HG03066 (cell line): Measurements from ENCODE around the gene ATG13.

Source experiments
- ATAC-seq: cut with Tn5 transposase; IDR thresholded peaks from one replicate; pipeline ENCODE4 v1.9.1; 2021; ENCODE audit warnings: low read depth; ENCODE audit not compliant: unreplicated experiment

The ATG13 gene

DNA sequence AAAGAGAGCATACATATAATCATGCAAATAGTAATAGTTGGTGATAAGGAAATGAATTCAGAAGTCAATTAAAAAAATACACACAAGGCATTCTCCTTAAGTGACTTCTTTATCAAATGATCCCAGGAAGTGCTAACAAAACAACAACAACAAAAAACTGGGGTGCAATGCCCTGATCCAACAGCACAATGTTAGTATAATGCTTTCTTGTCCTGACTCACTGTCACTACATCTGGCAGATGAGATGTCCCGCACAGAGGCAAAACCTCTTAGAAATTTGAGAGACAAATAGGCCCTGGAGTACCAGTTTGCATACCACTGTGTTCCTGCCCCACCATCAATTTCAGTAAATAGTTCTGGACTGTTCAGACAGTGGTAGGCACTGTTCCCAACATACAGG is 12.6 kb upstream of the ATG13 start:
- no peak for ATAC-seq

DNA sequence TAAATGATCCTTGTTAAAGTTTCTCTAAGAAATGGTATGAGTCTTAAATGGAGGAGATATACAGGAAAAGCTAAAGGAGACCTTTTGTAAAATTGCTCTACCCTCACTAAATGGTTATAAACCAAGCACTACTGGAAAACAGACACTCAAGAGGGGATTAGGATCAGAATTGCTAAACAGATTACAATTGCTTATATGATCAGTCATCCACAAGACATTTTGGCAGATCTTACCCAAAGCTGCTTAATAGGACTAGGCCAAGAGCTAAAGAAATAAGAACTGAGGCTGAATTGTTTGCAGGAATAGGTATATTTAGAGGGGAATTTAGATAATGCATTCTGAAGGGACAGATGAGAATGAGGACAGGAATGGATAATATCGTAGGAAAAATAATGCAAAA is 9.8 kb upstream of the ATG13 start:
- ATAC-seq = no peak

DNA sequence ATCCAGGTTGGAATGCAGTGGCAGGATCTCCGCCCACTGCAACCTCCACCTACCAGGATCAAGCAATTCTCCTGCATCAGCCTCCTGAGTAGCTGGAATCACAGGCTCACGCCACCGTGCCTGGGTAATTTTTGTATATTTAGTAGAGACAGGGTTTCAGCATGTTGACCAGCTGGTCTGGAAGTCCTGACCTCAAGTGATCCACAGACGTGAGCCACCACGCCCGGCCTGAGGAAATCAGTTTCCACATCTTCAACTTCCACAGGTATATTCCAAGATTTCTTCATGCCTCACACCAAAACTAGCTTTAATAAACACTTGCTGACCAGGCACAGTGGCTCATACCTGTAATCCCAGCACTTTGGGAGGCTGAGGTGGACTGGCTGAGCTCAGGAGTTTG is 8.0 kb upstream of the ATG13 start:
- ATAC-seq = no peak

DNA sequence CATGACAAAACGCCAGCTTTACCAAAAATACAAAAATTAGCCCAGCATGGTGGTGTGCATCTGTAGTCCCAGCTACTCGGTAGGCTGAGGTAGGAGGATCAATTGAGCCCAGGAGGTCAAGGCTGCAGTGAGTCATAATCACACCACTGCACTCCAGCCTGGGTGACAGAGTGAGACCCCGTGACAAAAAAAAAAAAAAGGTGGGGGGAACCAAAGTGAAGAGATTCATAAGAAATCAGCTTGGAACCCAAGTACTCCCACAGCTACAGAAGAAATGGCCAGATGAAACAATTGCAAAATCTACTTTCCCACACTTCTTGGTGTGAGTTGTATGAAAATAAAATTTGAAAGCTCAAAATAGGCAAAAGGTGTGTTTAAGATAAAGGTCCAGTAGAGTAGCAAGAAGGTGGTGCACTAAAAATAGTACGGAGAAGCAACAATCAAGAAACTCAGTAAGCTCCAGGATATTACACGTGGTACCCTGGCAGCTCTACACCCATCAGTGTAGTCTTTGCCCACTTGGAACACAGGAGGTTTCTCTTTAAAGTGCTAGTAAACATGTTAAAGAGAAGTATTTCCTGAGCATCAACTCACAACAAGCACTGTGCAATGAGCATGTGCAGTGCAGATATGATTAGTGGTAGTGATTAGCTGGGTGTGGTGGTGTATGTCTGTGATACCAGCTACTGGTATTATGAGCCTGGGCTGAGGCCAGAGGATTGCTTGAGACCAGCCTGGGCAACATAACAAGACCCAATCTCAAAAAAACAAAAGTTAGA is 5.6 kb upstream of the ATG13 start:
- no peak for ATAC-seq

DNA sequence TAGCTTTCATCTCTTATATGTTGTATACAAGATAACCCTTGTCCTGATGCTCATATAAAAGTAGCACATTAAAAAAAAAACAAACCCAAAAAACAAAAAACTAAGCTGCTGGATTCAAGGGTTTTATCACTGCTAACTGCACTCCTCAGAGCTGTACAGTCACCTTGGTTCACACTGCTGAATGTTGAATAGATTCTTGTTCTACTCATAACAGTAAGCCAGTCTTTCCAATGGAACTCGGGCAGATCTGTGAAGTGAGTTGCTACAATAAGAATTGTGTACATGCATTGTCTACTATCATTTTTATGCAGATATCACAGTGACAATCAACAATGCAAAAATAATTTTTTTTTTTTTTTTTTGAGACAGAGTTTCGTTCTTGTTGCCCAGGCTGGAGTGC is 5.0 kb upstream of the ATG13 start:
- no peak for ATAC-seq

DNA sequence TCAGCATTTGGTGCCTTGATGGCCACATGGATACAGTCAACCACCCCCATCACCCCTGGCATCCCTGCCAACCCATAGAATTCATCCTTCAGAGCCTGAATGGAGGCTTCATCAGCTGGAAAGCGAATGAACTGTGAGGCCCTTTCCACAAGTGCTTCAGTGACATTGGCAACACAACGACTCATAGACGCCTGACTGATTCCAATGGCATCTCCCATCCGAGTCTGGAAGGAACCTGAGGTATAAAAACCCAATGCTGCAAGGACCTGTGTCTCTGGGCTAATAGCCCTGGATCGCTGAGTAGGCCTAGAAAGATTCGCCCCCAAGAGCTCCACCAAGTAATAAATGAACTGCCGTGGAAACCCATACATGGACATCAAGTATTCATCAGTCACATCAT is 1.6 kb upstream of the ATG13 start:
- ATAC-seq = no peak

DNA sequence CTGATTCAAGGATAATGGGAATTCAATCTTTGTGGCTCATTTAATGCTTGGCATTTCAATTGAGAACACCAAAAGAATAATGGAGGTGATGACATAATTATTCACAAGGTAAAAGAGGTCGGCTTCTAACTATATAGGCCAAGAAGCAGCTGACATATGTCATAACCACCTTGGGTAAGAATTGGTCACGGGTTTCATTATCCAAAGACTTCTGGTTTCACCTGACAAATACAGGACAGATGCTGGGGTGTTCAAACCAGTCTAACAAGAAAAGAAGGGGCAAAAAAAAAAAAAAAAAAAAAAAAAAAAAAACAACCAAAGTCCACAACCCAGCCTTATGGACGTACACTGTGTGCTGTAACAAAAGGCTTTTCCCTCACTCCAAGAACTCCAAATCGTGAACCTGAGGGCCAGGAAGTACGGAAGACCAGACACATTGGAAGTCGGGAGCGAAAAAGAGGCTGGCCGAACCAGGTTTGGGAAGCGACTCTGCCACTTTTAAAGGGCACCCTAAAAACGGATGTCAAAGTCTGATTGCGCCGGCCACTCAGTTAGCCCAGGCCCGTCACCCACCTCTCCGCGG is 711 bp upstream of the ATG13 start:
- ATAC-seq = no peak

DNA sequence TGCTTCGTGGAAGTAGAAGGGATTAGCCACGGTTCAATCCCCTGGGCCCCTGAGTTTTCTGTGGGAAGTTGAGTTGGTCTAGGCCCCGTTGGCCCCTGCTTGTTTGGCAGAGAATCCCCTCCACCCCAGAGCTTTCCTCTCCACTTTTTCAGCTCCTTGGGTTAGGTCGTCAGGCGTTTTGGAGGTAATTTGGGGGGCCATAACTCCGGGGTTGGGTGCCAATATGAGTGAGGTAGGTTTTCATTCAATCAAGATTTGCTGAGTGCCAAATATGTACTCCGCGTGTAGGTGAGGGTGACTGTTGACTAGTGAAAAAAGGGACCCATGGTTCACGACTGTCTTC is 590 bp downstream of the ATG13 start:
- ATAC-seq = no peak

DNA sequence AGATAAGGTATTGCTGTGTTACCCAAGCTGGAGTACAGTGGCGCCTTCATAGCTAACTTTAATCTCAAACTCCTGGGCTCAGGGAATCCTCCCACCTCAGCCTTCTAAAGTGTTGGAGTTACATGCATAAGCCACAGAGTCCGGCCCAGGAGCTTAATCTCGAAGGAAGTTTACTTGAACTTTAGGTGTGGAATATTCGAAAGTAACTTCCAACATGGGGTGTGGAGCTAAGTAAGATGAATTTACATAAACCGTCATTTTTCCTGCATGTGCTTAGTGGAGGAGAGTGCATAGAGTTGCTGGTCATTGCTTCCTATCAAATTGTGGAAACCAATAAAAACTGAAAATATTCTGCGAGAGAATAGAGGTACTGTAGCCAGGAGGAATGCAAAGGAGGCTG is 1.5 kb downstream of the ATG13 start:
- ATAC-seq = no peak

DNA sequence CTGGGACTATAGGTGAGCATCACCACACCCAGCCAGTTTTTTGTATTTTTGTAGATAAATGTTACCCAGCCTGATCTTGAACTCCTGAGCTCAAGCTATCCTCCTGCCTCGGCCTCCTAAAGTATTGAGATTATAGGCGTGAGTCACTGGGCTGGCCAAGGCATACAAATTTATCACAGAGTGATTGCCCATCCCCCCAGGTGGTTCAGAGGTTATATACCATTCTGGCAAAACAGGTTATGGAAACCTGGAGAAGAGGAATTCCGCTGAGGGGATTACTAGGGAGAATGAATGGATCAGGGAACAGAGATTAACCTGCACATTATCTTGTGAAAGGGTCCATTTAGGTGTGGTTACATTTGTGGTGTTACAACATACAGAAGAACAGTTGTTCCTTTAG is 8.1 kb downstream of the ATG13 start:
- no peak for ATAC-seq

DNA sequence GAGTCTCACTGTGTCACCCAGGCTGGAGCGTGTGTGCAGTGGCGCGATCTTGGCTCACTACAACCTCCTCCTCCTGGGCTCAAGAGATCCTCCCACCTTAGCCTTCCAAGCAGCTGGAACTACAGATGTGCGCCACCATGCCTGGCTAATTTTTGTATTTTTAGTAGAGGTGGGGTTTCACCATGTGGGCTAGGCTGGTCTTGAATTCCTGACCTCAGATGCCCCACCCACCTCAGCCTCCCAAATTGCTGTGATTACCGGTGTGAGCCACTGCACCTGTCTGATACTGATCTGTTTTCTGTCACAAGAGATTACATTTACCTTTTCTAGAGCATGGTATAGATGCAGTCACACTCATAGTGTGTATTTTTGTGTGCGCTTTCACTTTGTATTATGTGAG is 11.6 kb downstream of the ATG13 start:
- no peak for ATAC-seq

DNA sequence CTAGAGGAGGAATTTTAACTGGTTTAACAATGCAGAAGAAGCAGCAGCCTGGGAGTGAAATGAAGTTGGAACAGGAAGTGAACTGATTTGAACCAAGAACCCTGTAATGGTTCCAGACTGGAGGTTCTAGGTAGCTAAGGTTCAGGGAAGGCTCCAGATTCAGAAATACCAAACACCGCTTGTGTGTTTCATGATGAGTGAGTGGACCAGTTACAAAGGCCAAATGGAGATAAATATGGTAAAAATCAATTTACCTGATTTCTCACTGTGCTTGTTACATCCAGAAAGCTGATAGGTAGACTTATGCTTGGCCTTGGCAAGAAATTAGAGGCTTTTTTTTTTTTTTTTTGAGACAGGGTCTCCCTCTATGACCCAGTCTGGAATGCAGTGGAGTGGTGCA is 12.9 kb downstream of the ATG13 start:
- no peak for ATAC-seq

DNA sequence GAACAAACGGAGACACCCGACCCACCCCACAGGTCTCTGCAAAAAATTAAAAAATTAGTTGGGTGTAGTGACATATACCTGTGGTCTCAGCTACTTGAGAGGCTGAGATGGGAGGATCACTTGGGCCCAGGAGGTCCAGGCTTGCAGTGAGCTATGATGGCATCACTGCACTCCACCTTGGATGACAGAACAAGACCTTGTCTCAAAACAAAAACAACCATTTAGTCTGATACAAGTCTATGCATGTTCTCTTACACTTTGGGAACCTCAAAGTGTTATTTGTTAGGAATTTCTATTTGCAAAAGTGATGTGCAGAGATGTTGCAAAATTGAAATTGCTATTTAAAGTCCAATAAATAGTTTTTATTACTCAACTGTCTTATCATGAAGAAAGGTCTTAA is 14.3 kb downstream of the ATG13 start:
- no peak for ATAC-seq

DNA sequence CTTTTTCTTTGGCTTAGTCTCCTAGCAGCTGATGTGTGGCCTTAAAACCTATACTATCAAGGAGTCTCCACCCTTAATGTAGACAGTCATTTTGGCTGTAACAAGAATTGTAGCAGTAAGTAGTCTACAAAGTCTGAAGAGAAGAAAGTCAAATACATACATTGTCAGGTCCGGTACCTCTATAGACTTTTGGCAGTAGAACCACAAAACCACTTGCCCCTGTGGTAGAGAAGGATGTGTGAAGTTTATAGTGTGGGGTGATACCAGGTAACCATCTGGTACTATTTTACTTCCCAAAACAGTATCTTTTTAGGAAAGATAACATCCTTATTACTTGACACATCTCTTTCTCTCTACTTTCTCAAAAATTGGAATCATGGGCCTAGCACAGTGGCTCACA is 15.1 kb downstream of the ATG13 start:
- no peak for ATAC-seq

DNA sequence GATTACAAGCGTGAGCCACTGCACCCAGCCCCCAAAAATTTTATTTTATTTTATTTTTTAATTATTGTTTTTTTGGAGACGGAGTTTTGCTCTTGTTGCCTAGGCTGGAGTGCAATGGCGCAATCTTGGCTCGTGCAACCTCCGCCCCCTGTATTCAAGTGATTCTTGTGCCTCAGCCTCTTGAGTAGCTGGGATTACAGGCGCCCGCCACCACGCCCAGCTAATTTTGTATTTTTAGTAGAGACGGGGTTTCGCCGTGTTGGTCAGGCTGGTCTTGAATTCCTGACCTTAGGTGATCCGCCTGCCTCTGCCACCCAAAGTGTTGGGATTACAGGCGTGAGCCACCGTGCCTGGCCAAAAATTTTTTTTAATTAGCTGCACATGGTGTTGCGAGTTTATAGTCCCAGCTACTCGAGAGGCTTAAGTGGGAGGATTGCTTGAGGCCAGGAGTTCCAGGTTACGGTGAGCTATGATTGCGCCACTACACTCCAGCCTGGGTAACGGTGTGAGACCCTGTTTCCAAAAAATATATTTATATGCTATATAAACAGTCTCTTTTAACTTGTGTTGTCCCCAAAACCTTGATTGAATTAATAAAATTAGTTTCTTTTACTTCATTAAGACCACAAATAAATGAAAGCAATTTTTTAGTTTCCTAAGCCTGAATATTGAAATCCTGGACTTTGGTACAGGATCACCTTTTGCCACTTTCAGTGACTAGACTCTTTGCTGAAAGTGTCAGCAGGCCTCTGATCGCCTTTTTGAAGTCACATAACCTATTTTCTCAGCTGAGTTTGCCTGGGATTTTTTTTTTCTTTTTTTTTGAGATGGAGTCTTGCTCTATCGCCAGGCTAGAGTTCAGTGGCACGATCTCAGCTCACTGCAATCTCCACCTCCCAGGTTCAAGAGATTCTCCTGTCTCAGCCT is 16.2 kb downstream of the ATG13 start:
- ATAC-seq = no peak

DNA sequence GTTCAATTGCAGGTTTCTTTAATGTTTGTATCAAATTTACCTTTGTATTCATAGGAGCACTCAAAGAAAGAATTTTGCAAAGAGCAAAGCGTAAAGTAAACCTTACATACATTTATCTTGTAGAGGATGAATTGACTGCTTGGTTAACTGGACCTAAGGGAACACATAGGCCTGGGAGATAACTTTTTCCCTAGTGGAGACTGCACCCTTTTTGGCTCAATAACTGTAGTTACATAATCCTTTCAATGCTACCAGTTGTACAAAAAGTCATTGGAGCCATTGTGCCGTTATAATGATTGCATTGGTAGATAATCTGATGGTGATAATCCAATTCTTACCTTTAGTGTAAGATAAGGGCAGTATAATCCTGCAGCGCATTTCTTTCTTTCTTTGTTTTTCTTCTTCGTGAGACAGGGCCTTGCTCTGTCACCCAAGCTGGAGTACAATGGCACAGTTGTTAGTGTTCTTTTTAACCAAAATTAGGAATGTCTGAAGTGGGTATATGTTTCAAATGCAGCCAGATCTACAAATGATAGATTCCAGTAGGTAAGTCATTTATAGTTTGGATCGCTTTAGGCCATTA is 18.3 kb downstream of the ATG13 start:
- ATAC-seq = no peak

DNA sequence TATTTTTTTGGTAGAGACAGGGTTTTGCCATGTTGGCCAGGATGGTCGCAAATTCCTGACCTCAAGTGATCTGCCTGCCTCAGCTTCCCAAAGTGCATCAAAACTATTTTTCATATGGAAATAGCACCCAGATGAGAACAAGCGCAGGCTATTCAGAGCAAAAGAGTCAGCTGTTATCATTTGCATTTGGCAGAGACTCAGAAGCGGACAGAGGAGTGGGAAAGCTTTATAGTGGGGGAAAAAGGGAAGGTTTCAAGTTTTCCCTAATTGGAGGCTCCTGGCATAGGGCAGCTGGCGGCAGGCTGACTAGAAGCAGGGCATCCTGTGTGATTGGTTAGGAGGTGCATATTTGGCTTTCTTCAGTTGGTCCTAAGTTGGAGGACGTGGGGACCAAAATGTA is 20.2 kb downstream of the ATG13 start:
- ATAC-seq = no peak

DNA sequence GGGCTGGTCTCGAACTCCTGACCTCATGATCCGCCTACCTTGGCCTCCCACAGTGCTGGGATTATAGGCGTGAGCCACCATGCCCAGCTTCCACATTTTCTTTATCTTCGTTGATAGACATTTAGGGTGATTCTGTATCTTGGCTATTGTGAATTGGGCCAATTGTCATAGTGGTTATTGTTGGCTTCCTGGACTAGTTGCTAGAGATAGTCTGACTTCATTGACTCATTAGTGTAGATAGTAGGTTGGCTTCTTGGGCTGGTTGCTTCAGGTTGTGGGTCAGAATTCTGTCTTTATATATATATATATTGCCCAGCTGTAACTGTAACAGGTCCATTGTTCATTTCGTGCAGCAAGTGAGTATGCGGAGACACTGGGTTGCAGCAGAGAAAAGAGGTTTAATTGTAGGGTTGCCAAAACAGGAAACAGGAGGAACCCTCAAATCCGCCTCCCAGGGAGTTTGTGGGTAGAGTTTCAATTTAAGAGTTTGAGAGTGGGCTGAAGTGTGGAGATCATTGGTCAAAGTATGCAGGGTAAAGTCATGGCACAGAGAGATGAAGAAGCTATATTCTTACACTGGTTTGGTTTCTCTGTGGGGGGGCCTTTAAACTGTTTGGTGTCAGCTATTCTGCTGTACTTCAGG is 22.0 kb downstream of the ATG13 start:
- ATAC-seq = no peak

DNA sequence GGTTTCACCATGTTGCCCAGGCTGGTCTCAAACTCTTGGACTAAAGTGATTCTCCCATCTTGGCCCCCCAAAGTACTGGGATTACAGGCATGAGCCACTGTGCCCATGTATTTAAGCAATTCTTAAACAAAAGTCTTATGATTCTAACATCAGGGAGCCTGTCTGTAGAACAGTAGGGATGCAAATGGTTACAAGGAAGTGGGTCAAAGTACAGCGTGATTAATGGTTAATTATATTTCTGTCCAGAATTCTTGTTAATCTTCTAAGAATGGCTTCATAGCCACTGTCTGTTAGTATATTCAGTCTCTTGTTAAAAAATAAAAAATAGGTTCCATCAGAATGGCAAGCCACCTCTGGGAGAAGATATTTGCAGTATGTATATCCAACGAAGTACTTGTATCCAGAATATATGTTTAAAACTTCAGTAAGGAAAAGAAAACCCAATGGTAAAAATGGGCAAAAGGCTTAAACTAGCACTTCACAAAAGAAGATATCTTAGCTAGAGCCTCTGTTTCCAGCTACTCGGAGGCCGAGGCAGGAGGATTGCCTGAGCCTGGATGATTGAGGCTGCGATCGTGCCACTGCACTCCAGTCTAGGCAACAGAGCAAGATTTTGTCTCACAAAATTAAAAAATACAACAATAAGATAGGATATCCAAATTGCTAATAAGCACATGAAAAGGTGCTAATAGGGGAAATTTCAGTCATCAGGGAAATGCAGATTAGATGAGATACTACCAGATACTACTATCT is 22.9 kb downstream of the ATG13 start:
- no peak for ATAC-seq

DNA sequence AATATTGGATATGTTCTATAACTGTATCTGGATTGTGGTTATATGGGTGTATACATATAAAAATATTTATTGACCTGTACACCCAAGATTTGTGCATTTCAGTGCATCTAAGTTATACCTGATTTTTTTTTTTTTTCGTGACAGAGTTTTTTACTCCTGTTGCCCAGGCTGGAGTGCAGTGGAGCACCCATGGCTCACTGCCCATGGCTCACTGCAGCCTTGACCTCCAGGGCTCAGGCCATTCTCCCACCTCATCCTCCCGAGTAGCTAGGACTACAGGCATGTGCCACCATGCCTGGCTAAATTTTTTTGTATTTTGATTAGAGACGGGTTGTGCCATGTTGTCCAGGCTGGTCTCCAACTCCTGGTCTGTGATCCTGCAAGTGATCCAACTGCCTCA is 24.3 kb downstream of the ATG13 start:
- no peak for ATAC-seq
